Esophagus squamous epithelium (tissue), 5 donors: Measurements from ENCODE around the gene C10orf105. TPM values are rescaled to one million over a fixed set of nuclear protein-coding genes. Genes with fewer than 3 reads are reported as not detected.

ENCODE experiments used
- DNase-seq: peaks from one replicate; lab custom pipeline; 2025; lab: John Stamatoyannopoulos, UW
- H3K27ac ChIP-seq, 4 donors: fragments of 200-600 bp; sonication (generic); one replicate each; pipeline ENCODE4 v1.5.1; 2016 to 2019; ENCODE audit warnings: mild to moderate bottlenecking in 1 of 4
- H3K27me3 ChIP-seq, 4 donors: fragments of 200-600 bp; sonication (generic); 1 replicate in 3 of 4; 2 replicates in 1 of 4; pipeline versions ENCODE4 v1.5.1 to v1.6.0; 2017 to 2021; ENCODE audit warnings: antibody characterized with exemption in 1 of 4
- H3K36me3 ChIP-seq, 3 donors: fragments of 200-600 bp; sonication (generic); one replicate each; pipeline ENCODE4 v1.5.1; 2016 to 2019
- H3K4me1 ChIP-seq, 3 donors: fragments of 200-600 bp; sonication (generic); one replicate each; pipeline ENCODE4 v1.5.1; 2017 to 2019
- H3K4me3 ChIP-seq, 4 donors: fragments of 200-600 bp; sonication (generic); 1 replicate in 3 of 4; 2 replicates in 1 of 4; pipeline ENCODE4 v1.5.1; 2016 to 2019; ENCODE audit warnings: mild to moderate bottlenecking in 2 of 4, moderate library complexity in 1 of 4
- H3K9me3 ChIP-seq, 3 donors: fragments of 200-600 bp; sonication (generic); one replicate each; pipeline ENCODE4 v1.5.1; 2016 to 2019
- CTCF ChIP-seq, 6 experiments: fragments of 450-650 bp in 4 of 6; fragments of 200-600 bp in 2 of 6; sonication (generic) in 2 of 6; IDR thresholded peaks; one replicate each; pipeline ENCODE4 v1.5.1; 2016 to 2019; ENCODE audit warnings: antibody characterized with exemption in 6 of 6, mild to moderate bottlenecking in 4 of 6, moderate library complexity in 4 of 6
- POLR2A ChIP-seq, 4 donors: fragments of 450-650 bp; IDR thresholded peaks; one replicate each; pipeline ENCODE4 v1.6.1; 2017; ENCODE audit warnings: antibody characterized with exemption in 4 of 4, mild to moderate bottlenecking in 4 of 4, moderate library complexity in 3 of 4
- WGBS, 2 donors: methylation state at CpG; one replicate each; pipeline ENCODE4 v1.1.5; 2018; 5-methylcytosine and 5-hydroxymethylcytosine counted together
- intact Hi-C: fragments of 100-400 bp; cut with DNase I; formaldehyde crosslinking; loops from one replicate; pipeline ENCODE4 v1.15.0; 2022
- total RNA-seq, 4 donors: library from RNA; depleted of rRNA; stranded (reverse); fragments of >200 nt; gene quantifications; one replicate each; pipeline ENCODE4 v1.1.0, GENCODE V29; 2016
- donor health status: DM: yes; HTN: yes; CAD: no.

C10orf105 gene
- total RNA-seq, 4 donors from 2014 or later: under 0.01 to 0.15 TPM; not detected in 2

DNA sequence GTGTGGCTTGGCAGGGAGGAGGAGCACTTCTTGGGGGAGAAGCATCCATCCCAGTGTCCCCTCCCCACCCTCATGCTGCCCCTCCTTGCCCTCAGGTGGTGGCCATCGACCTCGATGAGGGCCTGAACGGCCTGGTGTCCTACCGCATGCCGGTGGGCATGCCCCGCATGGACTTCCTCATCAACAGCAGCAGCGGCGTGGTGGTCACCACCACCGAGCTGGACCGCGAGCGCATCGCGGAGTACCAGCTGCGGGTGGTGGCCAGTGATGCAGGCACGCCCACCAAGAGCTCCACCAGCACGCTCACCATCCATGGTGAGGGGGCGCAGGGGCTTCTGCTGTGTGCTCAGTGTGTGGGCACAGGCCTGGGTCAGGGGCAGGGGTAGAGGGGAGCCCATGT is 14.8 kb downstream of the C10orf105 start:
- Histone ChIP-seq H3K27ac (no peak overlapping the region), H3K9me3 (no peaks in the 10 kb centered on the region), H3K4me3 (no peak overlapping the region), H3K36me3 (no peaks in the 10 kb centered on the region), H3K4me1 (peaks cover 3 to 20% (median 7%) of the 10 kb centered on the region in 3 donors), H3K27me3 (no peaks in the 10 kb centered on the region)
- intact Hi-C loops: loop anchor here (10.0 kb wide), 1 partner anchor 390 kb away; the partner anchor contains the start of gene SLC29A3
- no peak for DNase-seq
- 100% methylated on average over 2 of the region's 18 CpGs; no CpG with 5 or more reads in 1 of the 2 donors for WGBS, 2 donors
- TF ChIP-seq POLR2A (IDR thresholded peaks at IDR 0.05) (no peak), CTCF (IDR thresholded peaks at IDR 0.05) (no peak)

DNA sequence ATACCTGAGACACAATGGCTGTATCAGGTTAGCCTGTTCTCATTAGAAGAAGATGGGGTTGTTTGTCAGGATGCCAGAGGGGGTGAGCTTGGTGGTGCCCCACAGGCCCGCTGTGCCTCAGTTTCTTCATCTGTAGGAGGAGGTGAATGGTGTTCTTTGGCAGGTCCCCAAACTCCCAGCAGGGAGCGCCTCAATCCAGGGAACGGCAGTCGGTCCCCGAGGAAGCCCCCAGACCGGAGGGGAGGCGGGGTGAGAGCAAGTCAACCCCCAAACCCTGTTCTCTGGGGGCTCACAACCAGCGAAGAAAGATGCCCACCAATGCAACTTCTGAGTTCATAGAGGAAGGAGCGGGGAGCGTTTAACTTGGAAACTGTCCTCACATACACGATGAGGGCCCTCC is 16.0 kb downstream of the C10orf105 start:
- TF ChIP-seq POLR2A (IDR thresholded peaks at IDR 0.05): no peak
- no peaks in the 10 kb centered on the region for H3K27me3 ChIP-seq
- no peak overlapping the region for H3K27ac ChIP-seq
- WGBS, 2 donors: 78% methylated on average over 4 of the region's 11 CpGs; no CpG with 5 or more reads in 1 of the 2 donors
- H3K36me3 ChIP-seq: no peaks in the 10 kb centered on the region
- DNase-seq: no peak
- intact Hi-C loops: loop anchor here (10.0 kb wide), 1 partner anchor 389 kb away; the partner anchor contains the start of gene SLC29A3
- no peaks in the 10 kb centered on the region for H3K9me3 ChIP-seq
- H3K4me1 ChIP-seq: peaks cover 3 to 17% (median 7%) of the 10 kb centered on the region in 3 donors
- no peak overlapping the region for H3K4me3 ChIP-seq

GRCh38 chr10:71701496-71702132 is 18.0 kb downstream of the C10orf105 start:
- WGBS, 2 donors: 83 to 84% methylated on average over 2 to 6 of the region's 11 CpGs
- Histone ChIP-seq H3K9me3 (no peaks in the 10 kb centered on the region), H3K4me3 (no peak overlapping the region), H3K27ac (no peak overlapping the region), H3K27me3 (no peaks in the 10 kb centered on the region), H3K36me3 (no peaks in the 10 kb centered on the region), H3K4me1 (peaks cover 0 to 13% (median 3%) of the 10 kb centered on the region in 3 donors)
- intact Hi-C loops: loop anchor here (10.0 kb wide), 1 partner anchor 387 kb away; the partner anchor contains the start of gene SLC29A3
- TF ChIP-seq CTCF (IDR thresholded peaks at IDR 0.05) (no peak), POLR2A (IDR thresholded peaks at IDR 0.05) (no peak)
- DNase-seq: no peak

GRCh38 chr10:71700731-71701368 is 18.7 kb downstream of the C10orf105 start:
- intact Hi-C loops: loop anchor here (10.0 kb wide), 1 partner anchor 386 kb away; the partner anchor contains the start of gene SLC29A3
- H3K4me1 ChIP-seq: peaks cover 0 to 19% (median 9%) of the 10 kb centered on the region in 3 donors

GRCh38 chr10:71698737-71699136 is 20.8 kb downstream of the C10orf105 start:
- no peak for DNase-seq
- H3K27ac ChIP-seq: no peak overlapping the region
- no peak for TF ChIP-seq CTCF (IDR thresholded peaks at IDR 0.05)
- no peak for TF ChIP-seq POLR2A (IDR thresholded peaks at IDR 0.05)
- intact Hi-C loops: no loop called here
- H3K36me3 ChIP-seq: no peaks in the 10 kb centered on the region
- H3K4me1 ChIP-seq: peaks cover 0 to 31% (median 9%) of the 10 kb centered on the region in 3 donors
- H3K4me3 ChIP-seq: no peak overlapping the region
- no peaks in the 10 kb centered on the region for H3K27me3 ChIP-seq
- no peaks in the 10 kb centered on the region for H3K9me3 ChIP-seq
- WGBS, 2 donors: 82% methylated on average over 5 of the region's 5 CpGs

More at GRCh38 chr10:71700731-71701368, 18.7 kb downstream of the C10orf105 start:
- no peaks in the 10 kb centered on the region for H3K9me3 ChIP-seq
- WGBS, 2 donors: 80 to 96% methylated on average over 2 to 8 of the region's 11 CpGs
- no peak overlapping the region for H3K27ac ChIP-seq
- no peak for DNase-seq
- TF ChIP-seq POLR2A (IDR thresholded peaks at IDR 0.05) (no peak), CTCF (IDR thresholded peaks at IDR 0.05) (no peak)
- H3K27me3 ChIP-seq: no peaks in the 10 kb centered on the region
- no peaks in the 10 kb centered on the region for H3K36me3 ChIP-seq
- H3K4me3 ChIP-seq: no peak overlapping the region
